ENCODE measurements around the gene MAP3K4. TPM values are rescaled to one million over a fixed set of nuclear protein-coding genes. Genes with fewer than 3 reads are reported as not detected.

The MAP3K4 gene
- total and polyA plus RNA-seq, 2 of the 8 experiments (the other 6 are each of a cell fraction or from before 2014, with no cell fraction given), result 16.6 to 51.6 TPM

DNA sequence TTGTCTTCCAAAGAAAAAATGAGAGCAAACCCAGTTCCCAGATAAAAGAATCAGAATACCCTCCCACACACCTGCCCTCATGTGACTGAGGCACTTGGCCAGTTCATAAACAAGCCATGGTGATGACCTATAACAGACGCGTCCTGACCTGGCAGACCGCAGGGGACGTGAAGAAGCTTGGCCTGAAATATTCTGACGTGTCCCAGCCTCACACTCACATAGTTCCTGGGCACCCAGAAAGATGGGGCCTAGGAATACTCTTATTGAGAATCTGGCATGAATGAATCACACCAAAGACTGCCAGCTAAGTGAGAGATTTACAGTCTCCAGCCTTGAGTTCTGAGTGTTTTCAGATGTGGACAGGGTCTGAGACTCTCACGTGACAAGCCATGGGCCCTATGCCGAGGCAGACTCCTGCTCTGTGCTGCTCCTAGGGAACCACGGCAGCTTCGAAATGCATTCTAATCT, 17.2 kb upstream of the MAP3K4 start (continued):
- TF ChIP-seq, protein P1, sequence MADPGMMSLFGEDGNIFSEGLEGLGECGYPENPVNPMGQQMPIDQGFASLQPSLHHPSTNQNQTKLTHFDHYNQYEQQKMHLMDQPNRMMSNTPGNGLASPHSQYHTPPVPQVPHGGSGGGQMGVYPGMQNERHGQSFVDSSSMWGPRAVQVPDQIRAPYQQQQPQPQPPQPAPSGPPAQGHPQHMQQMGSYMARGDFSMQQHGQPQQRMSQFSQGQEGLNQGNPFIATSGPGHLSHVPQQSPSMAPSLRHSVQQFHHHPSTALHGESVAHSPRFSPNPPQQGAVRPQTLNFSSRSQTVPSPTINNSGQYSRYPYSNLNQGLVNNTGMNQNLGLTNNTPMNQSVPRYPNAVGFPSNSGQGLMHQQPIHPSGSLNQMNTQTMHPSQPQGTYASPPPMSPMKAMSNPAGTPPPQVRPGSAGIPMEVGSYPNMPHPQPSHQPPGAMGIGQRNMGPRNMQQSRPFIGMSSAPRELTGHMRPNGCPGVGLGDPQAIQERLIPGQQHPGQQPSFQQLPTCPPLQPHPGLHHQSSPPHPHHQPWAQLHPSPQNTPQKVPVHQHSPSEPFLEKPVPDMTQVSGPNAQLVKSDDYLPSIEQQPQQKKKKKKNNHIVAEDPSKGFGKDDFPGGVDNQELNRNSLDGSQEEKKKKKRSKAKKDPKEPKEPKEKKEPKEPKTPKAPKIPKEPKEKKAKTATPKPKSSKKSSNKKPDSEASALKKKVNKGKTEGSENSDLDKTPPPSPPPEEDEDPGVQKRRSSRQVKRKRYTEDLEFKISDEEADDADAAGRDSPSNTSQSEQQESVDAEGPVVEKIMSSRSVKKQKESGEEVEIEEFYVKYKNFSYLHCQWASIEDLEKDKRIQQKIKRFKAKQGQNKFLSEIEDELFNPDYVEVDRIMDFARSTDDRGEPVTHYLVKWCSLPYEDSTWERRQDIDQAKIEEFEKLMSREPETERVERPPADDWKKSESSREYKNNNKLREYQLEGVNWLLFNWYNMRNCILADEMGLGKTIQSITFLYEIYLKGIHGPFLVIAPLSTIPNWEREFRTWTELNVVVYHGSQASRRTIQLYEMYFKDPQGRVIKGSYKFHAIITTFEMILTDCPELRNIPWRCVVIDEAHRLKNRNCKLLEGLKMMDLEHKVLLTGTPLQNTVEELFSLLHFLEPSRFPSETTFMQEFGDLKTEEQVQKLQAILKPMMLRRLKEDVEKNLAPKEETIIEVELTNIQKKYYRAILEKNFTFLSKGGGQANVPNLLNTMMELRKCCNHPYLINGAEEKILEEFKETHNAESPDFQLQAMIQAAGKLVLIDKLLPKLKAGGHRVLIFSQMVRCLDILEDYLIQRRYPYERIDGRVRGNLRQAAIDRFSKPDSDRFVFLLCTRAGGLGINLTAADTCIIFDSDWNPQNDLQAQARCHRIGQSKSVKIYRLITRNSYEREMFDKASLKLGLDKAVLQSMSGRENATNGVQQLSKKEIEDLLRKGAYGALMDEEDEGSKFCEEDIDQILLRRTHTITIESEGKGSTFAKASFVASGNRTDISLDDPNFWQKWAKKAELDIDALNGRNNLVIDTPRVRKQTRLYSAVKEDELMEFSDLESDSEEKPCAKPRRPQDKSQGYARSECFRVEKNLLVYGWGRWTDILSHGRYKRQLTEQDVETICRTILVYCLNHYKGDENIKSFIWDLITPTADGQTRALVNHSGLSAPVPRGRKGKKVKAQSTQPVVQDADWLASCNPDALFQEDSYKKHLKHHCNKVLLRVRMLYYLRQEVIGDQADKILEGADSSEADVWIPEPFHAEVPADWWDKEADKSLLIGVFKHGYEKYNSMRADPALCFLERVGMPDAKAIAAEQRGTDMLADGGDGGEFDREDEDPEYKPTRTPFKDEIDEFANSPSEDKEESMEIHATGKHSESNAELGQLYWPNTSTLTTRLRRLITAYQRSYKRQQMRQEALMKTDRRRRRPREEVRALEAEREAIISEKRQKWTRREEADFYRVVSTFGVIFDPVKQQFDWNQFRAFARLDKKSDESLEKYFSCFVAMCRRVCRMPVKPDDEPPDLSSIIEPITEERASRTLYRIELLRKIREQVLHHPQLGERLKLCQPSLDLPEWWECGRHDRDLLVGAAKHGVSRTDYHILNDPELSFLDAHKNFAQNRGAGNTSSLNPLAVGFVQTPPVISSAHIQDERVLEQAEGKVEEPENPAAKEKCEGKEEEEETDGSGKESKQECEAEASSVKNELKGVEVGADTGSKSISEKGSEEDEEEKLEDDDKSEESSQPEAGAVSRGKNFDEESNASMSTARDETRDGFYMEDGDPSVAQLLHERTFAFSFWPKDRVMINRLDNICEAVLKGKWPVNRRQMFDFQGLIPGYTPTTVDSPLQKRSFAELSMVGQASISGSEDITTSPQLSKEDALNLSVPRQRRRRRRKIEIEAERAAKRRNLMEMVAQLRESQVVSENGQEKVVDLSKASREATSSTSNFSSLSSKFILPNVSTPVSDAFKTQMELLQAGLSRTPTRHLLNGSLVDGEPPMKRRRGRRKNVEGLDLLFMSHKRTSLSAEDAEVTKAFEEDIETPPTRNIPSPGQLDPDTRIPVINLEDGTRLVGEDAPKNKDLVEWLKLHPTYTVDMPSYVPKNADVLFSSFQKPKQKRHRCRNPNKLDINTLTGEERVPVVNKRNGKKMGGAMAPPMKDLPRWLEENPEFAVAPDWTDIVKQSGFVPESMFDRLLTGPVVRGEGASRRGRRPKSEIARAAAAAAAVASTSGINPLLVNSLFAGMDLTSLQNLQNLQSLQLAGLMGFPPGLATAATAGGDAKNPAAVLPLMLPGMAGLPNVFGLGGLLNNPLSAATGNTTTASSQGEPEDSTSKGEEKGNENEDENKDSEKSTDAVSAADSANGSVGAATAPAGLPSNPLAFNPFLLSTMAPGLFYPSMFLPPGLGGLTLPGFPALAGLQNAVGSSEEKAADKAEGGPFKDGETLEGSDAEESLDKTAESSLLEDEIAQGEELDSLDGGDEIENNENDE (IDR thresholded peaks at IDR 0.05; ENCODE audit: insufficient replicate concordance, low read length), result no peak
- TF ChIP-seq CTCF (IDR thresholded peaks at IDR 0.05; ENCODE audit: control extremely low read depth in 1 of 3, insufficient read depth in 1 of 3, low read depth in 1 of 3, low read length in 3 of 3) (no peak), GABPA (IDR thresholded peaks at IDR 0.05; ENCODE audit: borderline replicate concordance, insufficient read depth, low read length) (no peak), SP1 (IDR thresholded peaks at IDR 0.05; ENCODE audit: low read depth, low read length) (no peak), RXRA (IDR thresholded peaks at IDR 0.05; ENCODE audit: insufficient read depth, low read depth, low read length) (no peak), RAD21 (IDR thresholded peaks at IDR 0.05 in 1 of 2, conservative IDR thresholded peaks at IDR 0.05 in 1 of 2; ENCODE audit: low read depth in 2 of 2, low read length in 2 of 2) (no peak)
